Natural killer cell (primary cell): Measurements from ENCODE around the gene PRSS50. TPM values are rescaled to one million over a fixed set of nuclear protein-coding genes. Genes with fewer than 3 reads are reported as not detected.

Experiments
- ATAC-seq, 3 donors: fragments of 150-1000 bp in 2 of 3; fragments of 200-7000 bp in 1 of 3; cut with Tn5 transposase; 1 replicate in 1 of 3; 2 replicates in 2 of 3; pipeline ENCODE4 v1.10.0; 2021; ENCODE audit warnings: mild to moderate bottlenecking in 2 of 3, moderate library complexity in 2 of 3
- DNase-seq, 2 donors: peaks; one replicate each; pipeline versions ENCODE4 v3.0.0 to v3.0.0-alpha.2; 2013 to 2021; ENCODE audit warnings: mixed read lengths in 1 of 2
- H3K27ac ChIP-seq: one replicate; pipeline ENCODE4 v1.5.1; 2013; ENCODE audit warnings: mild to moderate bottlenecking, low read length
- H3K27me3 ChIP-seq: one replicate; pipeline ENCODE4 v1.6.1; 2013; ENCODE audit warnings: low read length; ENCODE audit not compliant: control insufficient read depth, insufficient read depth
- H3K36me3 ChIP-seq: one replicate; pipeline ENCODE4 v1.6.1; 2013; ENCODE audit warnings: low read length; ENCODE audit not compliant: control insufficient read depth, insufficient read depth
- H3K4me1 ChIP-seq: one replicate; pipeline ENCODE4 v1.6.1; 2013; ENCODE audit warnings: low read length; ENCODE audit not compliant: control insufficient read depth, insufficient read depth
- H3K4me3 ChIP-seq: one replicate; pipeline ENCODE4 v1.5.1; 2013; ENCODE audit warnings: low read length
- H3K9me3 ChIP-seq: one replicate; pipeline ENCODE4 v1.6.1; 2013; ENCODE audit warnings: low read length; ENCODE audit not compliant: control insufficient read depth, insufficient read depth
- H3K27ac Mint-ChIP-seq, 2 donors: one replicate each; pipeline ENCODE4 v1.8.0; 2022; ENCODE audit warnings: mild to moderate bottlenecking in 2 of 2, mixed read lengths in 2 of 2, moderate library complexity in 1 of 2
- H3K27me3 Mint-ChIP-seq, 2 donors: one replicate each; pipeline ENCODE4 v1.8.0; 2022; ENCODE audit warnings: low read depth in 2 of 2, mixed read lengths in 2 of 2
- H3K36me3 Mint-ChIP-seq: one replicate; pipeline ENCODE4 v1.8.0; 2022; ENCODE audit warnings: mixed read lengths
- H3K4me1 Mint-ChIP-seq, 2 donors: one replicate each; pipeline ENCODE4 v1.8.0; 2022; ENCODE audit warnings: mixed read lengths in 2 of 2
- H3K4me3 Mint-ChIP-seq: one replicate; pipeline ENCODE4 v1.8.0; 2022; ENCODE audit warnings: mild to moderate bottlenecking, moderate library complexity, mixed read lengths
- H3K9me3 Mint-ChIP-seq, 2 donors: one replicate each; pipeline ENCODE4 v1.8.0; 2022; ENCODE audit warnings: mixed read lengths in 2 of 2
- CTCF ChIP-seq: fragments of 200-600 bp; IDR thresholded peaks from one replicate; pipeline ENCODE4 v1.8.0; 2022; ENCODE audit warnings: antibody characterized with exemption
- WGBS: methylation state at CpG from one replicate; pipeline ENCODE4 v1.1.7; 2013; ENCODE audit warnings: missing lambda C conversion rate; ENCODE audit not compliant: insufficient coverage; 5-methylcytosine and 5-hydroxymethylcytosine counted together
- intact Hi-C: fragments of 100-400 bp; cut with micrococcal nuclease; formaldehyde crosslinking; loops from one replicate; pipeline ENCODE4 v1.14.2; 2022
- total RNA-seq, 4 donors: library from RNA; stranded (reverse); fragments of 120-200 nt in 1 of 4; gene quantifications; one replicate each; pipeline versions ENCODE4 v1.2.3 to v1.2.4, GENCODE V29; 2013 to 2022

The PRSS50 gene
- total RNA-seq, 3 donors from 2014 or later (not counting 1 experiment from before 2014, with no cell fraction given), result 0.16 TPM; not detected in 2

- ATAC-seq, result no peak
- H3K27ac Mint-ChIP-seq, result no peak overlapping the region
- Histone ChIP-seq H3K27me3 (no peaks in the 10 kb centered on the region), H3K4me3 (no peak overlapping the region), H3K9me3 (no peaks in the 10 kb centered on the region), H3K27ac (no peak overlapping the region), H3K36me3 (no peaks in the 10 kb centered on the region), H3K4me1 (no peaks in the 10 kb centered on the region)
- no peak overlapping the region for H3K4me3 Mint-ChIP-seq
- intact Hi-C loops, result no loop called here
- peaks cover 0 to 4% of the 10 kb centered on the region in 2 donors for H3K27me3 Mint-ChIP-seq
- TF ChIP-seq CTCF, result no peak
- H3K9me3 Mint-ChIP-seq, result no peaks in the 10 kb centered on the region
- WGBS, result 86% methylated on average over 2 of the region's 2 CpGs
- no peaks in the 10 kb centered on the region for H3K4me1 Mint-ChIP-seq
- no peak for DNase-seq
- no peaks in the 10 kb centered on the region for H3K36me3 Mint-ChIP-seq
These were observed 49.1 kb downstream of the PRSS50 start for GRCh38 chr3:46668591-46668990.

- H3K36me3 Mint-ChIP-seq, result no peaks in the 10 kb centered on the region
- no peaks in the 10 kb centered on the region for H3K9me3 Mint-ChIP-seq
- H3K27me3 Mint-ChIP-seq, result no peaks in the 10 kb centered on the region
- no peak overlapping the region for H3K27ac Mint-ChIP-seq
- Histone ChIP-seq H3K27me3 (no peaks in the 10 kb centered on the region), H3K9me3 (no peaks in the 10 kb centered on the region), H3K4me3 (no peak overlapping the region), H3K4me1 (no peaks in the 10 kb centered on the region), H3K27ac (no peak overlapping the region), H3K36me3 (no peaks in the 10 kb centered on the region)
- ATAC-seq, result no peak
- no peaks in the 10 kb centered on the region for H3K4me1 Mint-ChIP-seq
- H3K4me3 Mint-ChIP-seq, result no peak overlapping the region
- no peak for DNase-seq
- intact Hi-C loops, result no loop called here
- WGBS, result 69% methylated on average over 8 of the region's 8 CpGs
- no peak for TF ChIP-seq CTCF
These were observed 49.6 kb downstream of the PRSS50 start for GRCh38 chr3:46668116-46668515.

GRCh38 chr3:46667657-46668056 lies 50.0 kb downstream of the PRSS50 start:
- DNase-seq (no peak), ATAC-seq (no peak)
- no peaks in the 10 kb centered on the region for H3K36me3 Mint-ChIP-seq
- H3K4me1 ChIP-seq, result no peaks in the 10 kb centered on the region
- H3K36me3 ChIP-seq, result no peaks in the 10 kb centered on the region
- H3K27me3 ChIP-seq, result no peaks in the 10 kb centered on the region
- H3K27ac ChIP-seq, result no peak overlapping the region
- intact Hi-C loops, result no loop called here
- no peak overlapping the region for H3K27ac Mint-ChIP-seq
- H3K4me1 Mint-ChIP-seq, result no peaks in the 10 kb centered on the region
- no peak overlapping the region for H3K4me3 ChIP-seq
- no peak overlapping the region for H3K4me3 Mint-ChIP-seq
- WGBS, result 89% methylated on average over 9 of the region's 9 CpGs
- no peaks in the 10 kb centered on the region for H3K9me3 ChIP-seq
- no peaks in the 10 kb centered on the region for H3K9me3 Mint-ChIP-seq
- no peaks in the 10 kb centered on the region for H3K27me3 Mint-ChIP-seq
- no peak for TF ChIP-seq CTCF

- ATAC-seq, result no peak
- Histone ChIP-seq H3K36me3 (no peaks in the 10 kb centered on the region), H3K4me3 (no peak overlapping the region), H3K4me1 (no peaks in the 10 kb centered on the region), H3K9me3 (no peaks in the 10 kb centered on the region), H3K27ac (no peak overlapping the region), H3K27me3 (no peaks in the 10 kb centered on the region)
- Mint-ChIP-seq H3K4me3 (no peak overlapping the region), H3K36me3 (no peaks in the 10 kb centered on the region), H3K27ac (peak overlapping the region in 1 of 2 donors; percentile 4), H3K9me3 (no peaks in the 10 kb centered on the region), H3K4me1 (no peaks in the 10 kb centered on the region), H3K27me3 (no peaks in the 10 kb centered on the region)
- intact Hi-C loops, result no loop called here
- WGBS, result 77% methylated on average over 8 of the region's 8 CpGs
- no peak for TF ChIP-seq CTCF
- peak in 1 of 2 donors; percentile 14 for DNase-seq
These were observed 50.5 kb downstream of the PRSS50 start for GRCh38 chr3:46667061-46667621.
